Measurements from ENCODE around the gene ADAMTS2. TPM values are rescaled to one million over a fixed set of nuclear protein-coding genes. Genes with fewer than 3 reads are reported as not detected.

ADAMTS2 gene
- total RNA-seq, 1 donor from 2014 or later: 23.5 TPM

- H3K4me3 Mint-ChIP-seq (ENCODE audit: unreplicated experiment): peak overlapping the region; percentile 13
- no peak for TF ChIP-seq CTCF (IDR thresholded peaks at IDR 0.05; ENCODE audit: partially characterized antibody, unreplicated experiment)
- peaks cover 9% of the 10 kb centered on the region for H3K9me3 Mint-ChIP-seq (ENCODE audit: unreplicated experiment)
- H3K27me3 Mint-ChIP-seq (ENCODE audit: unreplicated experiment): peaks cover 3% of the 10 kb centered on the region
- H3K36me3 Mint-ChIP-seq (ENCODE audit: unreplicated experiment): peaks cover 6% of the 10 kb centered on the region
- peak overlapping the region; percentile 6 for H3K27ac Mint-ChIP-seq (ENCODE audit: unreplicated experiment)
- H3K4me1 Mint-ChIP-seq (ENCODE audit: low read depth, unreplicated experiment): peaks cover 12% of the 10 kb centered on the region
- DNase-seq: no peak
Measured at GRCh38 chr5:179254638-179255271, 90.5 kb downstream of the ADAMTS2 start.

GRCh38 chr5:179253730-179254129 lies 91.5 kb downstream of the ADAMTS2 start:
- H3K4me1 Mint-ChIP-seq (ENCODE audit: low read depth, unreplicated experiment): peaks cover 10% of the 10 kb centered on the region
- DNase-seq: peak; percentile 3
- no peak overlapping the region for H3K4me3 Mint-ChIP-seq (ENCODE audit: unreplicated experiment)
- H3K36me3 Mint-ChIP-seq (ENCODE audit: unreplicated experiment): peaks cover 6% of the 10 kb centered on the region
- H3K27me3 Mint-ChIP-seq (ENCODE audit: unreplicated experiment): peaks cover 3% of the 10 kb centered on the region
- H3K9me3 Mint-ChIP-seq (ENCODE audit: unreplicated experiment): peaks cover 7% of the 10 kb centered on the region
- no peak overlapping the region for H3K27ac Mint-ChIP-seq (ENCODE audit: unreplicated experiment)
- TF ChIP-seq CTCF (IDR thresholded peaks at IDR 0.05; ENCODE audit: partially characterized antibody, unreplicated experiment): no peak

- Mint-ChIP-seq H3K36me3 (ENCODE audit: unreplicated experiment) (peaks cover 19% of the 10 kb centered on the region), H3K9me3 (ENCODE audit: unreplicated experiment) (peaks cover 10% of the 10 kb centered on the region), H3K4me1 (ENCODE audit: low read depth, unreplicated experiment) (peaks cover 7% of the 10 kb centered on the region), H3K4me3 (ENCODE audit: unreplicated experiment) (no peak overlapping the region), H3K27ac (ENCODE audit: unreplicated experiment) (no peak overlapping the region), H3K27me3 (ENCODE audit: unreplicated experiment) (peaks cover 3% of the 10 kb centered on the region)
- DNase-seq: no peak
- TF ChIP-seq CTCF (IDR thresholded peaks at IDR 0.05; ENCODE audit: partially characterized antibody, unreplicated experiment): no peak
Measured at GRCh38 chr5:179251276-179251969, 93.8 kb downstream of the ADAMTS2 start.

- H3K4me3 Mint-ChIP-seq (ENCODE audit: unreplicated experiment): no peak overlapping the region
Measured at GRCh38 chr5:179250561-179251225, 94.6 kb downstream of the ADAMTS2 start.

More at GRCh38 chr5:179250561-179251225, 94.6 kb downstream of the ADAMTS2 start:
- TF ChIP-seq CTCF (IDR thresholded peaks at IDR 0.05; ENCODE audit: partially characterized antibody, unreplicated experiment): no peak
- peak; percentile 9 for DNase-seq
- peaks cover 10% of the 10 kb centered on the region for H3K9me3 Mint-ChIP-seq (ENCODE audit: unreplicated experiment)
- no peak overlapping the region for H3K27ac Mint-ChIP-seq (ENCODE audit: unreplicated experiment)
- peaks cover 3% of the 10 kb centered on the region for H3K27me3 Mint-ChIP-seq (ENCODE audit: unreplicated experiment)
- peaks cover 5% of the 10 kb centered on the region for H3K4me1 Mint-ChIP-seq (ENCODE audit: low read depth, unreplicated experiment)
- H3K36me3 Mint-ChIP-seq (ENCODE audit: unreplicated experiment): peaks cover 22% of the 10 kb centered on the region

Measured in glutamatergic neuron (in vitro differentiated cells).